ENCODE measurements around the gene DYSF.

Gene DYSF

GRCh38 chr2:71482055-71482454 lies 28.7 kb downstream of the DYSF start:
- Histone ChIP-seq H3K27ac (replicated peaks; ENCODE audit: low read length) (no peak overlapping the region), H2BK12ac (ENCODE audit: low read length) (no peak overlapping the region), H3K4me1 (ENCODE audit: control insufficient read depth in 2 of 2, insufficient read depth in 1 of 2, low read depth in 1 of 2, low read length in 2 of 2) (peaks cover 0 to 10% of the 10 kb centered on the region in 2 donors), H3K27me3 (ENCODE audit: control insufficient read depth in 3 of 3, insufficient read depth in 3 of 3, low read depth in 1 of 3, low read length in 3 of 3) (no peaks in the 10 kb centered on the region), H3K79me1 (ENCODE audit: low read depth, low read length) (no peaks in the 10 kb centered on the region), H4K91ac (ENCODE audit: low read depth, low read length, poor library complexity) (no peak overlapping the region), H3K23ac (ENCODE audit: low read depth, low read length, poor library complexity) (no peak overlapping the region), H2BK120ac (ENCODE audit: low read depth, low read length) (no peak overlapping the region), H3K36me3 (replicated peaks in 1 of 2; ENCODE audit: control insufficient read depth in 2 of 2, insufficient read depth in 2 of 2, low read length in 2 of 2) (no peaks in the 10 kb centered on the region), H3K14ac (ENCODE audit: low read length) (no peak overlapping the region), H3K4me2 (ENCODE audit: insufficient read depth, low read length, poor library complexity, severe bottlenecking) (no peak overlapping the region), H4K8ac (ENCODE audit: low read depth, low read length) (no peak overlapping the region), H2BK15ac (ENCODE audit: low read length) (no peak overlapping the region), H3K18ac (ENCODE audit: low read length) (peak overlapping the region; percentile 55), H3K4ac (ENCODE audit: low read length) (no peak overlapping the region), H2AK5ac (ENCODE audit: low read depth, low read length) (no peak overlapping the region), H2BK5ac (ENCODE audit: low read length) (no peak overlapping the region), H3K9me3 (replicated peaks in 1 of 2; ENCODE audit: control insufficient read depth in 2 of 2, insufficient read depth in 1 of 2, low read depth in 1 of 2, low read length in 2 of 2) (no peaks in the 10 kb centered on the region), H3K9ac (ENCODE audit: low read depth, low read length, poor library complexity) (no peak overlapping the region), H3K4me3 (ENCODE audit: low read length in 2 of 2) (no peak overlapping the region), H2AFZ (ENCODE audit: low read length) (no peak overlapping the region)
- no peak for DNase-seq (ENCODE audit: low spot score)
- no CpG with 5 or more reads among the region's 4 CpGs for WGBS, 2 donors (ENCODE audit: extremely low coverage in 2 of 2, insufficient read length in 2 of 2, insufficient replicate concordance in 1 of 2)

DNA sequence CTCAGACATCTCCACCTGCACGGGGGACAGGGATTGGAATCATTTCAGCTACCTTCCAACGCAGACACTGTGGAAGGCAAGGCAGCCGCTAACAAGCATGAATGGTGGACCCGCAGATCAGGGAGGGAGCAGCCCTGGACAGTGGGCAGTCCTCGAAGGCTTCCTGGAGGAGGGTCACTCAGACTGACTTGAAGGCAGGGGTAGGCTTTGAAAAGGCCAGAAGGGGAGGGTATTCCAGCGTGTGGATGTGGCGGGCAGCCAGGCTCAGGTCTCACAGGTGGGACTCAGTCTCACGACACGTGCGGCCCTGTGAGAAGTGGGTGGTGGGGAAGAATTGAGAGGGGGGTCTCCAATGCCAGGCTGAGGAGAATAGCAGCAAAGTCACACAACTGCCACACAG lies 29.9 kb downstream of the DYSF start:
- no peak overlapping the region for H3K4me2 ChIP-seq (ENCODE audit: insufficient read depth, low read length, poor library complexity, severe bottlenecking)
- H3K4me3 ChIP-seq (ENCODE audit: low read length in 2 of 2), result no peak overlapping the region
- no peak overlapping the region for H2BK15ac ChIP-seq (ENCODE audit: low read length)
- H2BK12ac ChIP-seq (ENCODE audit: low read length), result no peak overlapping the region
- no peak overlapping the region for H3K27ac ChIP-seq (replicated peaks; ENCODE audit: low read length)
- H3K27me3 ChIP-seq (ENCODE audit: control insufficient read depth in 3 of 3, insufficient read depth in 3 of 3, low read depth in 1 of 3, low read length in 3 of 3), result no peaks in the 10 kb centered on the region
- no peaks in the 10 kb centered on the region for H3K79me1 ChIP-seq (ENCODE audit: low read depth, low read length)
- no peaks in the 10 kb centered on the region for H3K9me3 ChIP-seq (replicated peaks in 1 of 2; ENCODE audit: control insufficient read depth in 2 of 2, insufficient read depth in 1 of 2, low read depth in 1 of 2, low read length in 2 of 2)
- H4K91ac ChIP-seq (ENCODE audit: low read depth, low read length, poor library complexity), result no peak overlapping the region
- peak overlapping the region; percentile 33 for H3K18ac ChIP-seq (ENCODE audit: low read length)
- H3K36me3 ChIP-seq (replicated peaks in 1 of 2; ENCODE audit: control insufficient read depth in 2 of 2, insufficient read depth in 2 of 2, low read length in 2 of 2), result no peaks in the 10 kb centered on the region
- H4K8ac ChIP-seq (ENCODE audit: low read depth, low read length), result no peak overlapping the region
- peak overlapping the region; percentile 39 for H2AK5ac ChIP-seq (ENCODE audit: low read depth, low read length)
- peak overlapping the region; percentile 10 for H2BK5ac ChIP-seq (ENCODE audit: low read length)
- WGBS, 2 donors (ENCODE audit: extremely low coverage in 2 of 2, insufficient read length in 2 of 2, insufficient replicate concordance in 1 of 2), result no CpG with 5 or more reads among the region's 10 CpGs
- no peak overlapping the region for H3K14ac ChIP-seq (ENCODE audit: low read length)
- no peak for DNase-seq (ENCODE audit: low spot score)
- no peak overlapping the region for H2AFZ ChIP-seq (ENCODE audit: low read length)
- no peak overlapping the region for H3K4ac ChIP-seq (ENCODE audit: low read length)
- peaks cover 0 to 10% of the 10 kb centered on the region in 2 donors for H3K4me1 ChIP-seq (ENCODE audit: control insufficient read depth in 2 of 2, insufficient read depth in 1 of 2, low read depth in 1 of 2, low read length in 2 of 2)
- no peak overlapping the region for H3K23ac ChIP-seq (ENCODE audit: low read depth, low read length, poor library complexity)
- no peak overlapping the region for H2BK120ac ChIP-seq (ENCODE audit: low read depth, low read length)
- H3K9ac ChIP-seq (ENCODE audit: low read depth, low read length, poor library complexity), result no peak overlapping the region

DNA sequence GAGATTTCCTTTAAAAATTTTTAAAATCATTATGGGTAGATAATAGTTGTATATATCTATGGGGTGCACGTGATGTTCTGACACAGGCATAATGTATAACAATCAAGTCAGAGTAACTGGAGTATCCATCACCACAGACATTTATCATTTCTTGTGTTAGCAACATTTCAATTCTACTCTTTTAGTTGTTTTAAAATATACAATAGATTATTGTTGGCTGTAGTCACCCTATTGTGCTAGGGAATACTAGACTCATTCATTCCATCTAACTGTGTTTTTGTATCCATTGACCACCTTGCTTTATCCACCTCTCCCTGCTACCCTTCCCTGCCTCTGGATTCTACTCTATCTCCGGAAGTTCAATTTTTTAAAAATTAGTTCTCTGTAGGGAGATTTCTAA lies 31.0 kb downstream of the DYSF start:
- no peaks in the 10 kb centered on the region for H3K36me3 ChIP-seq (replicated peaks in 1 of 2; ENCODE audit: control insufficient read depth in 2 of 2, insufficient read depth in 2 of 2, low read length in 2 of 2)
- H3K4me2 ChIP-seq (ENCODE audit: insufficient read depth, low read length, poor library complexity, severe bottlenecking), result no peak overlapping the region
- DNase-seq (ENCODE audit: low spot score), result no peak
- H3K27ac ChIP-seq (replicated peaks; ENCODE audit: low read length), result no peak overlapping the region
- no peak overlapping the region for H2AFZ ChIP-seq (ENCODE audit: low read length)
- H2BK12ac ChIP-seq (ENCODE audit: low read length), result no peak overlapping the region
- no peak overlapping the region for H2BK15ac ChIP-seq (ENCODE audit: low read length)
- no peak overlapping the region for H3K4ac ChIP-seq (ENCODE audit: low read length)
- H3K27me3 ChIP-seq (ENCODE audit: control insufficient read depth in 3 of 3, insufficient read depth in 3 of 3, low read depth in 1 of 3, low read length in 3 of 3), result no peaks in the 10 kb centered on the region
- no peak overlapping the region for H3K18ac ChIP-seq (ENCODE audit: low read length)
- H3K14ac ChIP-seq (ENCODE audit: low read length), result no peak overlapping the region
- H3K4me1 ChIP-seq (ENCODE audit: control insufficient read depth in 2 of 2, insufficient read depth in 1 of 2, low read depth in 1 of 2, low read length in 2 of 2), result peaks cover 0 to 10% of the 10 kb centered on the region in 2 donors
- H4K91ac ChIP-seq (ENCODE audit: low read depth, low read length, poor library complexity), result no peak overlapping the region
- no peak overlapping the region for H3K23ac ChIP-seq (ENCODE audit: low read depth, low read length, poor library complexity)
- H2BK5ac ChIP-seq (ENCODE audit: low read length), result no peak overlapping the region
- H3K79me1 ChIP-seq (ENCODE audit: low read depth, low read length), result no peaks in the 10 kb centered on the region
- no CpG with 5 or more reads among the region's 2 CpGs for WGBS, 2 donors (ENCODE audit: extremely low coverage in 2 of 2, insufficient read length in 2 of 2, insufficient replicate concordance in 1 of 2)
- H2AK5ac ChIP-seq (ENCODE audit: low read depth, low read length), result no peak overlapping the region
- no peak overlapping the region for H2BK120ac ChIP-seq (ENCODE audit: low read depth, low read length)
- no peak overlapping the region for H3K9ac ChIP-seq (ENCODE audit: low read depth, low read length, poor library complexity)
- no peaks in the 10 kb centered on the region for H3K9me3 ChIP-seq (replicated peaks in 1 of 2; ENCODE audit: control insufficient read depth in 2 of 2, insufficient read depth in 1 of 2, low read depth in 1 of 2, low read length in 2 of 2)
- no peak overlapping the region for H3K4me3 ChIP-seq (ENCODE audit: low read length in 2 of 2)
- no peak overlapping the region for H4K8ac ChIP-seq (ENCODE audit: low read depth, low read length)

DNA sequence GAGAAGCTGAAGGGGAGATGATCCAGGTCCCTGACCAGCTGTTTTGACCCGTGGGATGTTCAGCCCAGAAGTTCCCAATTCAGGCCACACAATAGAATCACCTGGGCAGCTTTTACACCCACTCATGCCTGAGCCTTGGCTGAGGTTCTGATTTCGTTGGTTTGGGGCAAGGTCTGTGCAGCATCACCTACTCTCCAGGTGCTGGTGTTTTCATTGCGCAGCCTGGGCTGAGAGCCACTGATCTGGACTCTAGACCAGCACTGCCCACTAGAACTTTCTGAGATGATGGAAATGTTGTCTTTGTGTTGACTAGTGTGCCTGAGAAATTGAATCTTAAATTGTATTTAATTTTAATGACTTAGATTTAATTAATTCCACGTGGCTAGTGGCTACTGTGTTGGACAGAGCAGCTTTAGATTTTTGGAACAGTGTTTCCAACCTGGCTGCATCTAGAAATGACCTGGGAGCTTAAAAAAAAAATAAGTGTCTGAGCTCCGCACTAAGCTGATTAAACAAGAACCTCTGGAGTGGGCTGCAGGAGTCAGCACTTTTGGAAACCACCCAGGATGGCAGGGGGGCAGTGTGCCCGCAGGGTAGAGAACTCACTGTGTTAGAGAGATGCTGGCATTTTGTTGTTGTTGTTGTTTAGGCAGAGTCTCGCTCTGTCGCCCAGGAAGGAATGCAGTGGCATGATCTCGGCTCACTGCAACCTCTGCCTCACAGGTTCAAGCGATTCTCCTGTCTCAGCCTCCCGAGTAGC lies 33.7 kb downstream of the DYSF start:
- Histone ChIP-seq H2BK12ac (ENCODE audit: low read length) (no peak overlapping the region), H3K79me1 (ENCODE audit: low read depth, low read length) (no peaks in the 10 kb centered on the region), H3K23ac (ENCODE audit: low read depth, low read length, poor library complexity) (no peak overlapping the region), H4K8ac (ENCODE audit: low read depth, low read length) (no peak overlapping the region), H2BK120ac (ENCODE audit: low read depth, low read length) (no peak overlapping the region), H3K9me3 (replicated peaks in 1 of 2; ENCODE audit: control insufficient read depth in 2 of 2, insufficient read depth in 1 of 2, low read depth in 1 of 2, low read length in 2 of 2) (no peaks in the 10 kb centered on the region), H3K4me1 (ENCODE audit: control insufficient read depth in 2 of 2, insufficient read depth in 1 of 2, low read depth in 1 of 2, low read length in 2 of 2) (peaks cover 0 to 8% of the 10 kb centered on the region in 2 donors), H4K91ac (ENCODE audit: low read depth, low read length, poor library complexity) (no peak overlapping the region), H2BK5ac (ENCODE audit: low read length) (no peak overlapping the region), H2BK15ac (ENCODE audit: low read length) (no peak overlapping the region), H3K4me3 (ENCODE audit: low read length in 2 of 2) (no peak overlapping the region), H2AFZ (ENCODE audit: low read length) (no peak overlapping the region), H3K36me3 (replicated peaks in 1 of 2; ENCODE audit: control insufficient read depth in 2 of 2, insufficient read depth in 2 of 2, low read length in 2 of 2) (no peaks in the 10 kb centered on the region), H3K14ac (ENCODE audit: low read length) (no peak overlapping the region), H3K27ac (replicated peaks; ENCODE audit: low read length) (no peak overlapping the region), H3K4me2 (ENCODE audit: insufficient read depth, low read length, poor library complexity, severe bottlenecking) (no peak overlapping the region), H3K4ac (ENCODE audit: low read length) (no peak overlapping the region), H3K18ac (ENCODE audit: low read length) (no peak overlapping the region), H3K27me3 (ENCODE audit: control insufficient read depth in 3 of 3, insufficient read depth in 3 of 3, low read depth in 1 of 3, low read length in 3 of 3) (no peaks in the 10 kb centered on the region), H2AK5ac (ENCODE audit: low read depth, low read length) (no peak overlapping the region), H3K9ac (ENCODE audit: low read depth, low read length, poor library complexity) (no peak overlapping the region)
- no peak for DNase-seq (ENCODE audit: low spot score)
- WGBS, 2 donors (ENCODE audit: extremely low coverage in 2 of 2, insufficient read length in 2 of 2, insufficient replicate concordance in 1 of 2), result no CpG with 5 or more reads among the region's 11 CpGs
